GM19025 (cell line): ENCODE results near the gene ADCY5.

Experiments used
- ATAC-seq: cut with Tn5 transposase; IDR thresholded peaks from one replicate; pipeline ENCODE4 v1.9.1; 2021; ENCODE audit warnings: mild to moderate bottlenecking, low read depth, moderate library complexity; ENCODE audit not compliant: unreplicated experiment

The ADCY5 gene

DNA sequence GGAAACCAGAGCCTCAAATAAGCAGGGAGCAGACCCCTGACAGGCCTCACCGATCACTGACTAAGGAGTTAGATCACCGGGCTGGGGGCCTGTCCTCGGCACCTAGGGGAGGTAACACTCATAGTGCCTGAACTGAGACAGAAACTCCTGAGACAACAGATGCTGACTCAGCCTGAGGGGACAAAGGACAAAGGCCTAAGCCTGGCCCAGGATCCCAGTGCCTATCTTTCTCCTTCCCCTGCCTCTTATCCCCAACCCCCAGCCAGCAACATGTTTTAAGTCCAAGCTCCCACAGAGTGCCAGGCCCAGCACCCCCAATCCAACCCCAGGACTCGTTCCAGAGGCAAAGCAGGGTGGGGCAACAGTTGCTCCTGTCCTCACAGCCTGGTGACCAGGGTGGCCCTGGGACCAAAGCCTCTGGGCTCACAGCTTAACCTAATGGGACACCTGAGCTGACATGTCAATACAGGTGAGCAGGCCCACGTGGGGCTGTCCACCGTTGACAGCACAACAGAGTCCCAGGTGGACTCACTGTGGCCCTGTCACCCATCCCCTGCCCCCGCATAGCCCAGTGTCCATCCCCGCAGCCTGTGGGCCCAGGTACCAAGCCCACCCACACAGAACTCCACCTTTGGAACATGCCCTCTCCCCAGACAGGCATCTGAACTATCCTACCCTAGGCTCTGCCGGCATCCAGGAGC is 37.4 kb downstream of the ADCY5 start:
- no peak for ATAC-seq

DNA sequence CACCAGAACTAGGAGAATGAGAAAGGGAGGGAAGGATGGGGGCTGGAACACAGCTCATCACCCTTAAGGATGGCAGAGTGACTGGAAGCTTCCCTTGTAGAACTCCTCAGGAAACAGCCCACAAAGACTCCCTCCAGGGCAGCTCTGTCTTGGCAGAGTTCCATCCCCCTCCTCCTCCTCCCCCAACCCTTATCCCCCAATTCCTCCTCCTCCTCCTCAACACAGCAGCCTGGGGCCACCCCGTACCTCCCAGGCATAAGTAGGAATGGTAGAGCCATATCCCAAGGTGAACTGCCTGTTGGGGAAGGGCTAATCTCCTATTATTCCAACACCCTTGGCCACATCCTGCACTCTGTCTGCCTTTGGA is 38.8 kb downstream of the ADCY5 start:
- ATAC-seq, result no peak

GRCh38 chr3:123409443-123410148 is 39.3 kb downstream of the ADCY5 start:
- ATAC-seq, result no peak

DNA sequence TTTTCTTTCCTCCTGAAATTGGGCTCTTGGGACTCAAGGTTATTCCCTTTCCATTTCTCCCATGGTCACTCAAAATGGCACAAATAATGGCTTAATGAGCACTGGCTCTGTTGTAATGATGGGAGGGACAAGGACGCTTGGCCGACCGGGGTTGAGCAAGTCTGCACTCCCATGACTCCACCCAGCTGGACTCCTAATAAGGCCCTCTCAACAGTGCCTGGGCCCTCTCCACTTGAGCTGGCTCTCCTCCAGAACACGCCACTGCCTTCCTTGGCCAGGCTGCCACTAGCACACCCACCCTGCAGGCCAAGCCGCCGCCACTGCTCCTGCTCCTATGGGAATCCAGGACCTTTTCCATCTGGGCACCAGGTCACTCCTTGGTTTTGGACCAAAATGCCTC is 42.3 kb downstream of the ADCY5 start:
- ATAC-seq, result no peak

GRCh38 chr3:123405936-123406510 is 42.9 kb downstream of the ADCY5 start:
- no peak for ATAC-seq

DNA sequence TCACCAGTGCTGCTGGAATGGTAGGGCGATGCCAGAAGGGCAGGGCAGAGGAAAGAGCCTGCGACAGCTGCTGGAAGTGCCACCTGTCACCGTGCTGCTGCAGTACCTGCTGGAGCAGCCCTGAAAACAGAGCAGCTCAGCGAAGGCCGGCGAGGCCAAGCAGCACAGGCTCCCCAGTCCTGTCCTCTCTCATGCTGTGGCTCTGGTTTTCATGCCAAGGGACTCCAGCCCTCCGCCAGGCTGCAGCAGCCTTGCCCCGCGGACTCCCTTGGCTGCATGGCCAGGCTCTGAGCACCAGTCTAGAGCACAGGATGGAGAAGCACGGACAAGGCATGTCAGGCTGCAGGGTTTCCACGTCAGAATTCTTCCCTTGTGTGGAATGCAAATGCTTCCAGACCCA is 43.9 kb downstream of the ADCY5 start:
- ATAC-seq, result no peak

GRCh38 chr3:123404391-123404790 is 44.5 kb downstream of the ADCY5 start:
- ATAC-seq, result no peak

DNA sequence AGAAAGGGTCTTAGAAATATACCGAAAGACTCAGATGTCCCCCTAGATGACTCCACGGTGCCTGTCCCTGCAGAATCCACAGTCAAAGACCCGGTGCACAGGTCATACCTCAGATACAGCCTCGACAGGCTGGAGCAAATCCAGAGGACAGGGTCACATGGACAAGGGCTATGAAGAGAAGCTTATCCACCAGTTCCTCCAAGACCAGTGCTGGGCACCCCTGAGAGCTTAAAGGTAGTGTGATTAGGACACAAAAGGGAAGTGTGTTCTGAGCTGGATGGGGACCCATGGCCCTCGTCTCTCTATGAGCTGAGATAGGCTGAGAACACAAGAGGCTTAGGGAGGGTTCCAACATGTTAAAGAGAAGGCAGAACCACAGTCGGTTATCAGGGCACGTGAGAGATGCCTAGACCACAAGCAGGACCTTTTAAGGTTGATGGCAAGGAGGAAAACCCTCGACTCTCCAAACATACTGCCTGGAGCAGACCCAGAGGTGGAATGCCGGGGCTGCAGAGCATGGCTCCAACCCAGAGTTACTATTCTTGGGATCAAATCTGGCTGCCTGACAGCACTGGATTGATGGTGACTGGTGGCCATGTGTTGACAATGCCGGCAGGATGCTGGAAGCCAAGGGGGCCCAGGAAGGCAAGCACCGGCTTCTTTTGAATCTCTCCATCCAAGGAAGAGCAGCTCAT is 46.9 kb downstream of the ADCY5 start:
- ATAC-seq, result no peak

DNA sequence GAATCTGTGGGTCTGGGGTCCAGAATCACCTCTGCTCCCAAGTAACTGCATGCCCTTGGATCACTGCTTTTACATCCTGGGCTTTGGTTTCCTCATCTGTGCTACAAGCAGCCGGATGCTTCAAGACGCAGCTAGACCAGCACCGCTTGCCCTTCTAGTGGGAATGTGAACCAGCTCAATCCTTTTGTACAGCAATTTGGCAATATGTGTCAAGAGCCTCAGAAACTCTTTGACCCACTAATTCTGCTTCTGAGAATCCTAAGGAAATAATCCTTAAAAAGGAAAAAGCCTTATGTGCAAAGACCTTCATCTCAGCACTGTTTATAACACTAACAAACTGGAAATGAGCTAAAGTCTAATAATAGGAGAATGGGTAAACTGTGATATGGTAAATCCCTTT is 48.7 kb downstream of the ADCY5 start:
- no peak for ATAC-seq

DNA sequence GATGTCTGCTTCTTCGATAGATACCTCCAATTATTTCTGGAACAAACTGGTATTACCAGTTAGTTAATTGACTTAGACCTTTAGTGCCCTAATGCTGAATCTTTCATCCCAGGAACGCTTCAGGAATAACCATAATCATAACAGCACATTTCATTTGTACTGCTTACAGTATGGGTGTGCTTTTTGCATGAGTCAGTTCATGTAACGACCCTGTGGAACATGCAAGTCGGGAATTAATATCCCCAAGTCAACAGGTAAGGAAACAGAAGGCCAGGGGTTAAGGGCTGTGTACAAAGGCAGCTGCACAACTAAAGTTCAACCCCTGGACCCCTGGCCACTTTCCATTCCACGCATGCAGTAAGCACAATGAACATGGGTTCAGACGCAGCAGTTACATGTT is 49.2 kb downstream of the ADCY5 start:
- no peak for ATAC-seq

GRCh38 chr3:123397921-123398785 is 50.7 kb downstream of the ADCY5 start:
- ATAC-seq, result no peak

DNA sequence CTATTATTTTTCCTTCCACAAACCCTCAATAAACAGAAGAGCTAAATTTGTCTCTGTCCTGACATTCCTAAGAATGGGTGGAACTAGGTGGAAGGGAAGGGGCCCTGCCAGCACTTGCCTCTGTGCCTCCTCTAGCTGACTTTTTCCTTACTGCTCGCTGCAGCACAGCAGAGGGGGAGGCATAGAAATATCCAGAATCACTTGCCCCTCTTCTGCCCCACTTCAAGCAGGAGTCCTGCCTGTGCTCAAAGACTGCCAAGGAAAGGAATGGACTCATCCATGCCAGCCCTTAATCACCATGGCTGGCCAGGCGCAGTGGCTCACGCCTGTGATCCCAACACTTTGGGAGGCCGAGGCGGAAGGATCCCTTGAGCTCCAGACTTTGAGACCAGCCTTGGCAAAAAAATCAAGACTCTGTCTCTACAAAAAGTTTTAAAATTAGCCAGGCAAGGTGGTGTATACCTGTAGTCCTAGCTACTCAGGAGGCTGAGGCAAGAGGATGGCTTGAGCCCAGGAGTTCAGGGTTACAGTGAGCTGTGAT is 51.8 kb downstream of the ADCY5 start:
- ATAC-seq, result no peak

DNA sequence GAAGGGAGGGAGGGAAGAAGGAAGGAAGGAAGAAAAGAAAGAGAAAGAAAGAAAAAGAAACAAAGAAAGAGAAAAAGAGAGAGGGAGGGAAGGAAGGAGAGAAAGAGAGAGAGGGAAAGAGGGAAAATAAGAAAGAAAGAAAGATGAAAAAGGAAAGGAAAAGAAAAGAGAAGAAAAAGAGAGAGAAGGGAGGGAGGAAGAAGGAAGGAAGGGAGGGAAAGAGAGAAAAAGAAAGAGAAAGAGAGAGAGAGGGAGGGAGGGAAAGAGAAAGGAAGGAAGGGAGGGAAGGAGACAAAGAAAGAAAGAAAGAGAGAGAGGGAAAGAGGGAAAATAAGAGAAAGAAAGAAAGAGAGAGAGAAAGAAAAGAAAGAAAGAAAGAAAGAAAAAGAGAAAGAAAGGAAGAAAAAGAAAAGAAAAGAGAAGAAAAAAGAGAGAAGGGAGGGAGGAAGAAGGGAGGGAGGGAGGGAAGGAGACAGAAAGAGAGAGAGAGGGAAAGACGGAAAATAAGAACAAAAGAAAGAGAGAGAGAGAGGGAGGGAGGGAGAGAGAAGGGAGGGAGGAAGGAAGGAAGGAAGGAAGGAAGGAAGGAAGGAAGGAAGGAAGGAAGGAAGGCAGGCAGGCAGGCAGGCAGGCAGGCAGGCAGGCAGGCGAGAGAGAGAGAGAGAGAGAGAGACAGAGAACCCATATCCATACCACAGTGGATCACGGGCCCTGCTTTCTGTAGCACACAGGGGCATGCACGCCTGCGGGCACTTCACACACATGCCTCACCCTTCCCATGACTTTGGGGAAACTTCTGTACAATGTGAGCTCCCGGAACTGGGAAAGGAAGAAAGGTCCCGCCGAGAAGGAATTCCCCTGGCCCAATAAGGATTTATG is 52.5 kb downstream of the ADCY5 start:
- ATAC-seq, result no peak

GRCh38 chr3:123395235-123395634 is 53.7 kb downstream of the ADCY5 start:
- no peak for ATAC-seq

DNA sequence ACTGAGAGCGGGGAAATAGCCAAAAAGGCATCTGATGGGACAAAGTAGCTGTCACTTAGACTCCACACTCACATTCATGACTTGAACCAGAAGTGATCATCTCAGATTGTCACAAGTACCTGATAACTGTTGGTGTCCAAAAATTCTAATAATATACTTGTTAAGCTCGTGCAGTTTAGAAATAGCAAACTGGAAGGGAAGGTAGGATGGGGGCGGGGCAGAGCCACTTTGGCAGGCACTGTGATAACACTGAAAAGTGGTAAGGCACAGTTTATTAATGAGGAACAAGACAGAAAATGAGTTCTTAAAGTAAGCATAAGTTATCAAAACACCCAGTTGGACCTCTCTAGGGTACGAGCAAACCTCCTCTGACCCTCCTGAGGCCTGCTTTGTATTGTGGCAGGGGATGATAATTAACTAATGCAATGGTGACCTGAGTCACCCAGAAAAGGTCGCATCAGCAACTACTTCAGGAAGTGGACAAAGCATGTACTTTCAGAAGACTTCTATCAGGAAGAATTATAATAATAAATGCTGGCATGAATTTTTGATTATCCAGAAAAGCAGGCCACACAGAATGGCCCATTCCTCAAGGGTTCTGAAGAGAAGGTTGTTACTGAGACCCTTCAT is 54.4 kb downstream of the ADCY5 start:
- no peak for ATAC-seq

GRCh38 chr3:123392871-123393620 is 55.8 kb downstream of the ADCY5 start:
- ATAC-seq, result no peak

DNA sequence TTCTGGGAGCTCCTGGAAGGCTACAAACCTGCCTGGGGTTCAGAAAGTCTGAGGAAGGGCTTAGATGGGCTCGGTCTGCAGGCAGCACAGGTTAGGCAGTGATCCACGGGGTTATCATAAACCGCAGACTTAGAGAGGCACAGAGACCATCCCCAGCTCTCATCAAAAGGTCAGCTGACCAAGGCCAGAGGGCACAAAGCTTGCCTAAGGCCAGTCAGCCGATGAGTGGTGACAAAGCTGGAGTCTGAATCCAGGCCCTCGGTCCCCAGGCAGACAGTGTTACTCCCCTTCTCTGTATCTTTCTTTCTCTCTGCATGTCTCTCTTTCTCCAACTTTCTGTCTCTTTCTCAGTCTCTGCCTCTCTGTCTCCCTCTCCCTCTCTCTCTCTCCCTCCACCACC is 56.5 kb downstream of the ADCY5 start:
- no peak for ATAC-seq
